BE2C (cell line): ENCODE measurements around the gene MARVELD1. TPM values are rescaled to one million over a fixed set of nuclear protein-coding genes. Genes with fewer than 3 reads are reported as not detected.

Source experiments
- DNase-seq: peaks from one replicate; pipeline ENCODE4 v3.0.0-alpha.2; 2020
- H3K27me3 ChIP-seq: fragments of 250-450 bp; sonication (Bioruptor Pico); 2 replicates; pipeline ENCODE4 v1.5.1; 2020; ENCODE audit warnings: mild to moderate bottlenecking
- H3K36me3 ChIP-seq: fragments of 250-450 bp; sonication (Bioruptor Pico); 2 replicates; pipeline ENCODE4 v1.5.1; 2020; ENCODE audit warnings: mild to moderate bottlenecking
- H3K4me1 ChIP-seq: fragments of 250-450 bp; sonication (Bioruptor Pico); 2 replicates; pipeline ENCODE4 v1.5.1; 2020
- H3K4me3 ChIP-seq: 2 replicates; pipeline ENCODE4 v1.5.1; 2011; ENCODE audit warnings: low read depth, low read length
- H3K9me3 ChIP-seq: fragments of 250-450 bp; sonication (Bioruptor Pico); 2 replicates; pipeline ENCODE4 v1.5.1; 2020
- CTCF ChIP-seq: IDR thresholded peaks from 2 replicates; pipeline ENCODE4 v1.5.1; 2012; ENCODE audit warnings: mild to moderate bottlenecking, low read depth, low read length
- polyA plus RNA-seq: library from polyadenylated mRNA; unstranded; fragments of >200 nt; gene quantifications from one replicate; pipeline ENCODE4 v1.2.1, GENCODE V29; 2012; ENCODE audit warnings: low read depth, missing spikeins; ENCODE audit not compliant: insufficient read length, insufficient read depth

The MARVELD1 gene
- 37.4 TPM for polyA plus RNA-seq

GRCh38 chr10:97713339-97713825 lies at the start of gene MARVELD1:
MARVELD1 (plus strand) TSS chr10:97713730; CDS start chr10:97713877, 147 bp downstream.
- Histone ChIP-seq H3K4me1 (peaks cover 17% of the 10 kb centered on the region), H3K9me3 (no peaks in the 10 kb centered on the region), H3K36me3 (peaks cover 10% of the 10 kb centered on the region), H3K27me3 (no peaks in the 10 kb centered on the region), H3K4me3 (peak within 1 kb of the TSS; percentile 73)
- TF ChIP-seq CTCF: no peak
- DNase-seq: peak; percentile 81

GRCh38 chr10:97664282-97664850 lies 49.2 kb upstream of the MARVELD1 start:
- H3K27me3 ChIP-seq: no peaks in the 10 kb centered on the region
- no peak for DNase-seq
- H3K9me3 ChIP-seq: no peaks in the 10 kb centered on the region
- H3K4me1 ChIP-seq: peaks cover 12% of the 10 kb centered on the region
- TF ChIP-seq CTCF: no peak
- peaks cover 33% of the 10 kb centered on the region for H3K36me3 ChIP-seq
- H3K4me3 ChIP-seq: no peak overlapping the region

- Histone ChIP-seq H3K36me3 (peaks cover 44% of the 10 kb centered on the region), H3K9me3 (no peaks in the 10 kb centered on the region), H3K4me1 (peaks cover 10% of the 10 kb centered on the region), H3K4me3 (no peak overlapping the region), H3K27me3 (no peaks in the 10 kb centered on the region)
- no peak for TF ChIP-seq CTCF
- no peak for DNase-seq
Measured at GRCh38 chr10:97666992-97667391, 46.5 kb upstream of the MARVELD1 start.

GRCh38 chr10:97667463-97667862 lies 46.1 kb upstream of the MARVELD1 start:
- Histone ChIP-seq H3K27me3 (no peaks in the 10 kb centered on the region), H3K4me1 (peaks cover 10% of the 10 kb centered on the region), H3K36me3 (peaks cover 43% of the 10 kb centered on the region), H3K4me3 (no peak overlapping the region), H3K9me3 (no peaks in the 10 kb centered on the region)
- no peak for TF ChIP-seq CTCF
- DNase-seq: peak; percentile 26

- H3K36me3 ChIP-seq: peaks cover 52% of the 10 kb centered on the region
- H3K4me1 ChIP-seq: peaks cover 14% of the 10 kb centered on the region
- no peak for TF ChIP-seq CTCF
- no peak for DNase-seq
- no peaks in the 10 kb centered on the region for H3K9me3 ChIP-seq
- H3K27me3 ChIP-seq: no peaks in the 10 kb centered on the region
- no peak overlapping the region for H3K4me3 ChIP-seq
Measured at GRCh38 chr10:97669571-97669970, 44.0 kb upstream of the MARVELD1 start.

GRCh38 chr10:97673736-97674525 lies 39.6 kb upstream of the MARVELD1 start:
- peak; percentile 59 for DNase-seq

More at GRCh38 chr10:97673736-97674525, 39.6 kb upstream of the MARVELD1 start:
- no peaks in the 10 kb centered on the region for H3K27me3 ChIP-seq
- peaks cover 20% of the 10 kb centered on the region for H3K4me1 ChIP-seq
- no peak for TF ChIP-seq CTCF
- no peak overlapping the region for H3K4me3 ChIP-seq
- peaks cover 52% of the 10 kb centered on the region for H3K36me3 ChIP-seq
- H3K9me3 ChIP-seq: no peaks in the 10 kb centered on the region
